Embryonic facial prominence (tissue), 1 donor: ENCODE results near the gene VTI1A.
"Not testable (repeated sequence)": the region's sequence is repeated elsewhere in the genome, so short reads cannot be mapped to it uniquely, and the experiment has no call there.

Source experiments
- DNase-seq: peaks from one replicate; pipeline ENCODE4 v3.0.0-alpha.2; 2016; ENCODE audit errors: extremely low spot score

The VTI1A gene

DNA sequence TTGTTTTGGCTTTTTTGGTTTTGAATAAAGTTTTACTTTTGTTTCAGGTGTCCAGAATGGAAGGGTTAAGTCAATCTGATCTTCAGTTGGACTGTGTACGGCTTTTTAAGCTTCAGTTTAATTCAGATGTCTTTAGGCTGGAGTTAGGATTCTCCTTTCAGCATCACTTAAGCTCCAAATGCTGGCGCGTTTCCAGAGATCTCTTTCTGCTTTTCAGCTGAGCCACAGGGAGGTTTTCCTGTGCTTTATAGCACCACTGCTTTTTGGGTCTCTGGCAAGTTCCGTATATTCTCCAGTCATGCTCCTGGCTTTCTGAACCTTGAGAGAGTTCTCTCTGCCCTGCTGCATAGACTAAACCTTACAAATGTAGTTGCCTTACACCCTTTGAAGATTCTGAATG is 60.0 kb downstream of the VTI1A start:
- no peak for DNase-seq

DNA sequence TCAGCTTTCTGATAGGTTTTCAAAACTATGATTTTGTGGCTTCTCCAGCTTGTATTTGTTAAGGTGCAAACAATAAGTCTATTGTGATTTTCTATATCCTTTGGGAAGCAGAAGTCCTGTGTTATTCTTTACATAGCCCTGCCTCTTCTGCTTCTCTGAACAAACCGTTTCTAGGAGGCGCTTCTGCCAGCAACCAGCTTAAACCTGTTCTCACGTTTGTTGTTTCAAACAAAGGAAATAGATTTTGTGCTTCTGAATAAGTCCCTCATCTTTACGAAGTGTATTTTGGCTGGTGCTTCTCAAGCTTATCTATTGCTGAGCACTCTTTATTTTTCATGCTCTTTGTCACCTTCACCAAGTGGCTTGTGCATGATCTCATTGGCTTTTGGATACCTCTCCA is 61.0 kb downstream of the VTI1A start:
- no peak for DNase-seq

DNA sequence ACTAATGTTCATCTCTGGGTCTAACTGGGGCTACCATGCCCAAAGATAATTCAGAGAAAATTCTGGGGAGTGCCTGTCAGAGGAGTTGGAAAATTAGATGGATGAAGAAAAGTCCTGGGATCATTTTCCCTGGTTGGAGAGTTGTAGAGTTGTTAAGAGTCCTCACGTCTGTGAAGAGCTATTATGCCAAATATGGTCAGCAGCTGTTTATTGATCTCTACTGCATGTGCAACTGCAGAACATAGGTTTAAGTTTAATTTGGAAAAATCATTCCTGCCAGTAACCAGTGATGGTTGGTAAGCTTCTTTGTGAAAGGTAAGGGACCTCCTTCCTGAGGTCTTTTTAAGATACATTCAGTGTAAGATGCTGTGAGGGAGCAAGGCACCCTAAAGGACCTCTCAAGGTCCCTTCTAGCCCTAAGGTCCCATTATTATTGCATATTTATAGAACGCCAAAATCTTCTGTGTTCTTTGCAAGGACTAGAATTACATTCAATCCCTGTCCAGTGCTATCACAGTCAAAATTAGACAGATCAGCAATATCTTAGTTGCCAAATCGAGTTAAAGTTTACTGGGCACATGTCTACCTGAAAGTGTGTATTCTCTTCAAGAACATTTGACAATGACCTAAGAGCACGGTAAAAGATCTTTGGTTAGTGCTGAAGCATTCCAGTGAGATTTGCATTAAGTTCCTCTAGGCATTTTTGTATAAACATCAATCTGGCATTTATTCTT is 62.7 kb downstream of the VTI1A start:
- no peak for DNase-seq

DNA sequence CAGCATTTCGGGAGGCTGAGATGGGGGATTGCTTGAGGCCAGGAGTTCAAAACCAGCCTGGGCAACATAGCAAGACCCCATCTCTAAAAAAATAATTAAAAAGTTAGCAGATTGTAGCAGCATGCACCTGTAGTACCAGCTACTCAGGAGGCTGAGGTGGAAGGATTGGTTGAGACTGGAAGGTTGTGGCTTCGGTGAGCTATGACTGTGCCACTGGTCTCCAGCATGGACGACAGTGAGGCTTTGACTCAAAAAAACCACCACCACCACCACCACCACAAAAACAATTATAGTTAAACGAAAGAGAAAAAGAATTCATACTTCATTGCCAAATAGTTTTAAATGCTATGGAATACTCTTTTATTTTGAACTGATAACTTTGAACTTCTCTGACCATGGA is 63.4 kb downstream of the VTI1A start:
- DNase-seq: no peak

DNA sequence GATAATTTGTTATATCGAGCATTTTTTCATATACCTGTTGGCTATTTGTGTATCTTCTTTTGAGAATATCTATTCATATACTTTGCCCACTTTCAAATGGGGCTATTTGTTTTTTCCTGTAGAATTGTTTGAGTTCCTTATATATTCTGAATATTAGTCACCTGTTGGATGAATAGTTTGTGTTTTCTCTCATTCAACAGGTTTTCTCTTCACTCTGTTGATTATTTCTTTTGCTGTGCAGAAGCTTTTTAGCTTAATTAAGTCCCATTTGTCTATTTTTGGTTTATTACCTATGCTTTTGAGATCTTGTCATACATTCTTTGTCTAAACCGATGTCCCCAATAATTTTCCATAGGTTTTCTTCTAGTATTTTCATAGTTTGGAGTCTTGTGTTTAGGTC is 65.3 kb downstream of the VTI1A start:
- DNase-seq: no peak

DNA sequence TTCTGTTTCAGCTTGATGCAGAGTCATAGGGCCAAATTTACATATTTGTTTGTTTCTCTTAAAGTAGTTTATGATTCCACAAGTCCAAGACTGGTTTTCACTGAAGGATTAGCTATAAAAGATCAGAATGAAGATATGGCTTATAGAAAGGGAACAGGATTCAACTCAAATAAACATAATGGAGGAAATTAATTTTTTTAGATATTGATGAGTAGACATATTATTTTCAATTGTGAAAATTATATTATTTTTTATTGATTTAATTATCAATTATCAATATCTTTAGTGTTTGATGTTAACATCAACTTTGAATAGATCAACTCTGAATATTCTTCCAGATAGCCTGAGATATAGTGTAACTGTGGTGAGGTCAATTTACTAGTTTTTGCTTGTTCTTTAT is 68.1 kb downstream of the VTI1A start:
- DNase-seq: no peak

DNA sequence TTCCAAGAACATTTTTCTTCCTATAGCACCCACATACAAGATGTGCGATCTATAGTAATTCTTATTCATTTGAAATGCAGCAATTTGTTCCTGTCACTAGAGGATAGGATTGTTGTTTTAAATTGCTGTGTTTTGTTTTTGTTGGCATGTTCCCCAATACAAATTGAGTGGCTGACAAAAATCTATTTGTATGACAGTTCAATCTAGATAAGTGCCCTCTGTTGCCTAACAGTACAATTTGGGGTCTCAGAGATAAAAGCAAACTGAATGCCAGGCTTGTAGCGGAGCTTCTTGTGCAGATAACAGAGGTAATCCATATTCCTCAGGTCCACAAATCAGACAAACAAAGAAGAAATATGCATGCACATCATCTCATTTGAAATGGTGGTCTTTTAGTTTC is 68.8 kb downstream of the VTI1A start:
- no peak for DNase-seq

DNA sequence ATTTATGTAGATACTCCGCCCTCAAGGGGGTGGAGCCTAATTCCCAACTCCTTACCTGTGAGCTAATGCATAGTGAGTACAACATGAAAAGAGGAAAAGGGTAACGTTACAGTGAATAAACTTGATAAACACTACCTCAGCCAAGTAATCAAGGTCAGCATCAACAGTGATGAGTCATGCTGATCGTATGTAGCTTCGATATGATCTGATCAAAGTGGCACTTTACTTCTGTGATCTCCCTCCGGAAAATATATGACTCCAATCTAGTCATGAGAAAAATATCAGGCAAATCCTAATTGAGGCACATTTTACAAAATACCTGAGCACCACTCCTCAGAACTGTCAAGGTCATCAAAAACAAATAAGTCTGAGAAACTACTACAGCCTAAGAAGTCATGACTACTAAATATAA is 70.4 kb downstream of the VTI1A start:
- no peak for DNase-seq

DNA sequence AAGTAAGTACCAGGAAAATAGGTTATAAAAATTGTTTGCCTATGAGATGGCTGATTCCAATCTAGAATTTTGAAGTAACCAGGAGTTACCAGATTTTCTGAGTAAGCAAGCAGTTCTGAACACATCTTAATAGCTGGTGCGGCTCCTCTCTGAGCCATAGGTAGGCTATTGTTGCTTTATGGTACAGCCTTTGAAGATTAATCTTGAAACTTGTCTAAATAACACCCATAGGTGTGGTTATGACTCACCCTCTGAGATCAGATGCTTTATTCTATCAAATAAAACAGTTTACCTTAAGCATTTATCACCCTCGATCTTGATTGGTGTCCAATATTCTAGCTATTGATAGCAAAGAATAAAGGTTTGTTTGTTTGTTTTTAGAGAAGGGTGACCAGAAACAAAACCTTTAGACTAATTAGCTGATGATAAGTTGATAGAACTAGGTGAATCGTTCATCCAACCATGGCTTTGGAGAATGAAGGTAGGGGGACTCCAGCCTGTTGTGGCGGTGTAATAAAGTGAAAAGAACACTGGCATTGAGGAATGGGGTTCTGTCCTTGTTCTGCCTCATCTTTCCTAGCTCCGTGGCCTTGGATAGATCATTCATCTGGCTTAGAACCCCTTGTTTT is 72.2 kb downstream of the VTI1A start:
- no peak for DNase-seq

DNA sequence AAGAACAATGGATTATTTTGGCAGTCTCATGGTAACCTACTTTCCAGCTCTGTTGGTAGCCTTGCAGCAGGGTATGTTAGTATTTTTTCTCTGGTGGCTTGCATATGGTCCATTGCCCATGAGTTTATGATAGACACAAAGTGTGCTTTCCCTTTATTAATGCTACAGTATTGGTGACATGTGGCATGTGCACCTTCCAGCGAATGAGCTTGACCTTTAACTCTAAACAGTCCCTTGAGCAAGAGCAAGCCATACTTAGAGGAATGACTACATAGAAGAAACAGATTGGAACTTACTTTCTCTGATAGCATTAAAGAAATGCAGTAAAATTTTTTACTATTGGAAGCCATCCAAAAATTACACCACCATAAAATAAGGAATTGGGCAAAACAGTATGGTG is 73.9 kb downstream of the VTI1A start:
- DNase-seq: no peak

DNA sequence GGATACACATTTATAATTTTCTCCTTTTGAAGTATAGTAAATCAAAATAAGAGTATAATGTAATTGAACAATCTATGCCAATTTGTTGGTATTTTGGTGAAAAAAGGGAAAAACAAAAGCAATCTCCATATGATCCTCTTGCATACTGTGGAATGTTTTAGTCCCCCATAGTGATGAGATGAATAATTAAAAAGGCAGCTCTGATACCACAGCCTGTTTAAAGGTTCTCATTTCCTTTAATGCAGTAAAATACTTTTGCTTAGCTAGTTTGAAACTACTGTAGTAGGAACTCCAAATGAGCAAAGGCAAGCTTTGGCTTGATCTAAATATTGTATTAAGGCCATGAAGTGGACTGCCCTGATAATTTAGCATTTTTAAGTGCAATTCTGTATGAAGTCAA is 77.6 kb downstream of the VTI1A start:
- no peak for DNase-seq

DNA sequence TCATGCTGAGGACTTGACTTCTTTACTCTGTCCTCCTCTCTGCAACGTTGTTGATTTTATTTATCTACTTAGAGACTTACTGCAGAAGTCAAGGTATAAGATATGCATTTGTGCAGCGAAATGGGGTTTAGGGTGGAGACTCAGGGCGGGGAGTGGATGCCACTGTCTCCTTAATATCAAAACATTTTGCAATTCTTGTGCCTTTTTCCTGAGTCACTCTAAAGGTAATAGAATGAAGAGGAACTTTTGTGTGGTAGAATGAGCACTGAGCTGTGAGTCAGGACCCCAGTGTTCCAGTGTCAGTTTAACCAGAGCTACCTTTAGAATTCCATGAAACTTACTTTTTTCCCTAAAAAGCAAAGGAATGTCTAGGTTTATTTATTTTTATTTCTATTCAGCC is 78.2 kb downstream of the VTI1A start:
- no peak for DNase-seq

DNA sequence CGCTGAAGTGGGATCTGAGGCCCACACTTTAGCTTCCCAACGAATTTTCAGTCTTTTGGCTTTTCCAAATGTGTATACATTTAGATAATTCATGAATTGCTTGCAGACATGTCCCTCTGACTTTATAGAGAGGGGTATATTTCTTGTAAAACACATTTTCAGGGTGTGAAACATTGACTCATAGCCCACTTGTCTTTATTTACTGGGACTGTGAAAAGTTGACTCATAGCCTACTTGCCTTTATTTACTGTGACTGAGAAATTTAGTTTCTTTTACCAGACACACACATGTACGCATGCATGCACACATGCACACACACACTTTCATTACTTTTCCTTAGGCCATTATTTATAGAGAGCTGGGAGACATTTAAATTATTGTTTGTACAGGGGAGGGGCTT is 79.1 kb downstream of the VTI1A start:
- DNase-seq: no peak

DNA sequence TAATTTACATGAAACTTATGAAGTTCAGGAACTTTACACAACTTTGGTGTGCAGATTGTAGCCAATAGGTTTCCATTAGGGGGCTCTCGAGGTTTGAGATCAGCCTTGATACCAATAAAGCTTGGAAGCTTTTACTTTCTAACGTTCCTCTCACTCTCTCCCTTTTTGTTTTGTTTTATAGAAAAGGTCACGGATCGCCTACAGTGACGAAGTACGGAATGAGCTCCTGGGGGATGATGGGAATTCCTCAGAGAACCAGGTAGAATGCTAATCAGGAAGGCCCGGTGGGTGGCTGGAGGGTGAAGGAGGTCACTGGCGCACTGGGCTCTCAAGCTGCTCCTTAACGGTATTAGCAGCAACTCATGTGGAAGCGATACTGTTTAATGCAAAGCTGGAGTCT is 79.9 kb downstream of the VTI1A start:
- DNase-seq: no peak

DNA sequence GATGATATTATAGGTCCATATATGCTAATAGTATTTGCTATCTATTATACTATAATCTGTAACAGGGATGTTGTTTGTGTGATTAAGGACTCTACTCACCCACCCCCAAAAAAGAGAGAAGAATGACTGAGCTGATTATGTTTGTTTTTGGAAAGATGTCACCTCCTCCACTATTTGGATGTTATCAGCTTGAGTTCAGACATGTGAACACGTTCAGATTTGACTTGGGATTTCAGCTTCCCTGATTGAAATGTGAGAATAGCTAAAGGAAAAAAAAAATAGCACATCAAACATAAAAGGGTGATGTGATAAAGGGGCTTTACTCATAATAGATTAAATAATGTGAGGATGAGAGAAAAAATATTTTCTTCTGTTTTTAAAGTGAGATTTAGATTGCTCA is 81.2 kb downstream of the VTI1A start:
- no peak for DNase-seq

DNA sequence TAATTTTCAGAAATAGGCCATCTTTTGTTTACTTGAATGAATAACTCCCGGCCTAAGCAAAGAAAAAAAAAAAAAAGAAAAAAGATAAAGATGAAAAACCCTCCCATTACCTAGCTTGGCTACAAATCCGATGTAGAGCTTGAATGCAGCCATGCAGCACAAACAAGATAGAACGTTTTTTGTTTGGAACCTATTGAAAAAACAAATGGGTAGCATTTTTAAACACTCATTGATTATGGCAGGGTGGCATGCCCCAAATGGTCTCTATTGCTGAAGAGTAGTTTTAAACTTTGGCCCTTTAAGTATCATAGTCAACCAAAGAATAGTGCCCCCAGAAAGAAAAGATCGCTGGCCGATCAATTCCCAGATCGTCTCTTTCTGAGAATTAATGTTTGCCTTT is 84.4 kb downstream of the VTI1A start:
- DNase-seq: no peak

DNA sequence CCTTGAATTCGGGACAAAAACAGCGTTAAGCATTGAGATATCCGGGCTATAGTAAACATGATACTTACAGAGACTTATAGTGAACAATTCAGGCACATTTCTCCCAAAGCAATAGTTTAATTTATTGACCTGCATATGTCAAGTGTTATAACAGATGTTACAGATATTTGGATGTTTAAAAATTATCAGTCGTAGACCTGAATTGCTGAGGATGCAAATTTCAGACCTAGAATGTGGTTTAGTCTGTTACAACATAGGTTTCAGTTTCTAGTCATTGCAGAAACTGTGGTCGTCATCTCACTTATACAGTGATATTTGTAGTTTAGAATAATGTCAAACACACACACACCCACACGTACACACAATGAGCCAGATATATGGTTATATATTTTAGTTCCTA is 85.2 kb downstream of the VTI1A start:
- DNase-seq: no peak

DNA sequence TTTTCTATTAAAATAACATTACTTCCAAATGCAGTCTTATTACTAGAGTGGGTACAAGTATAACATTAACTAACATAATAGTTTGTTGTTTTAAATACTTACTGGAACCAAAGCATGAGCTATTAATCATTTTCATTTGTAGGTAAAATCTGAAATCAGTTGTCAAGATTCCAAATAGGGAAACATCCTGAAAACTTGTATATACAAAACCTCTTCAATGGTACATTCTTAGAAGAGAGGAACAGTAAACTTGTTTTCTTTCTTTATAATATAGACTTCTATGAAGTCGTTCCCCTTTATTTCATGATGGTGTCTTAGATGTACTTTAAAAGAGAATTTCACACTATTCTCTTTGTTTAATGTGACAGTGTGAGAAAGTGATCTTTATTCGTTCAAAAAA is 85.9 kb downstream of the VTI1A start:
- no peak for DNase-seq

DNA sequence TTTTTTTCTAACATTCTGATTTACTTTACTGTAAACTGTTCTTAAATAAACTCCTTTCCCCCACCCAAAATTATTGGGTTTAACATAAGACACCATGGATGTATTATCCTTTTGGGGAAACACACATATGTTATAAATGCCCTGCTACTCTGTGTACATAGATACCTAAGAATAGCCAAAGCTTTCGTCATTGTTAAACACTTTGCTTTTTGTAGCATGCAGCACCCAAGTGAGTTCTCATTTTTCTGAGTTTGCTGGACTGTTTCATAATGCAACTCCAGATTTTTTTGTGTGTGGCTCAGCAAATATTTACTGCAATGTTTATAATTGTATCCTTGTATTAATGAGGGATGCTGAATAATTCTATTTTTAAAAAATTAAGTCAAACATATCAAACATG is 86.9 kb downstream of the VTI1A start:
- DNase-seq: no peak

DNA sequence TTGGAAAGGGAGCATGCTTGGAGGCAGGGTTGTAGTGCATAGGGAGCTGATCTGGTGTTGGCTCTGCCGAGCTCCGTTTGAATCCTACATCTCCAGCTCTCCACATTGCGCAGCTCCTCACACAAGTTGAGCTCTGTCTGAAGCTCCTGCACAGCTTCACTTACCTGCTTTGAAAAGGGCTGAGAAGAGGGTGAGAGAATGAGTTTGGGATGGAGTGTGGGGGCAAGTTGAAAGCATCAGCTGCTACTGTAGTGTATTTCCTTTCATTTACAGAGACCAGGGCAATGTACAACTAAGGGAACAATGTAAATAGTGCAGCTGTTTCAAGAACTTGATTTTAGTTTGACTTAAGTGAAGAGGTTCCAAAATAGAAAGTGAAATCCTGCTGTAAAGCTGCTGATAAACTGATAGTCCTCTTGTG is 88.5 kb downstream of the VTI1A start:
- no peak for DNase-seq

DNA sequence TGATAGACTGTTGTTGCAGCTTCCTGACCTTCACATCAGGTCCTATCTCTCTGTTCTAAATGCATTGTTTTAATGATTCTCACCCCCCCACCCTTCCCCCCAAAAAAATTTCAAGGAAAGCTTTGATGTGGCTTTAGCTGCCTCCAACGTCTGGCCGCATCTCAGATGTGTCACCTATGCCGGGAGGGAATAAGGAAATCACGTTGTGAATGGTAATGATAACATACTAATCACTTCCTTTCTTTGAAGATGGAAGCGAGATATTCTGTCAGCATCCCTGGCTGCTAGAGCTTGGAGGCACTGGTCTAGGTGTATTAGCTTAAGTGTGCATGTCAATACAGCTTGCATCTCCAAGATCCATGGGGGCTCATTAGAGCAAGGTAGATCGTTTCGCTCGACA is 89.6 kb downstream of the VTI1A start:
- DNase-seq: no peak

DNA sequence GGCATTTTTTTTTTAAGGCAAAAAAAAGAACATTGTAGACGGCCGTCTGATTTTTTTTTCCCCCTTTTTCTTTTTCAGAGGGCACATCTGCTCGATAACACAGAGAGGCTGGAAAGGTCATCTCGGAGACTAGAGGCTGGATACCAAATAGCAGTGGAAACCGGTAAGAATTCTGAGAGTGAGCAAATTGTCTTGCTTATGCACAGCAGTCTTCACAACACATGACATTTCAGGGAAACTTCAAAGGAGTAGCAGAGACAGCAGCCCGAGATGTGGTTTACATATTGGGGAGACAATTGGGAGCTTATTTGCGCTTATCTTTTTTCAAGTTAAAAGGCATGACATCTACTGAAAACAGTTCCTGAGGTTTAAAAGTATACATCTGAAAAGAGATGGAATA is 91.2 kb downstream of the VTI1A start:
- DNase-seq: no peak

DNA sequence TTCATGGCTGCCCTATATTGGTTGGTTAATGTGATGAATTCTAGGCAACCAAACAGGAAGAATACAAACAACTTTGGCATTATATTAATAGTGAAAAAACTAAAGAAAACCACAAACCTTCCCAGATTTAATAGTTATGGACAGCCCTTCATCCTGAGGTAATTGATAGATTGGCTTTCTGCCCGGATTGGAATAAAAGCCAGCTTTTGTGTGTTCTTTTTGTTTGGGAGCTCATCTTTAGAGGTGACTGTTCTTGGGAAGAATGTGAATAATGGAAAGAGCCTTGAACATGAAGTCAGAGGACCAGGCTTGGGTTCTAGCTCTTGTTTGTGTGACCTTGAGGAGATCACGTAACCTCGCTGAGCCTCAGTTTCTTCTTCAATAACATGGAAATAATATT is 92.3 kb downstream of the VTI1A start:
- no peak for DNase-seq

DNA sequence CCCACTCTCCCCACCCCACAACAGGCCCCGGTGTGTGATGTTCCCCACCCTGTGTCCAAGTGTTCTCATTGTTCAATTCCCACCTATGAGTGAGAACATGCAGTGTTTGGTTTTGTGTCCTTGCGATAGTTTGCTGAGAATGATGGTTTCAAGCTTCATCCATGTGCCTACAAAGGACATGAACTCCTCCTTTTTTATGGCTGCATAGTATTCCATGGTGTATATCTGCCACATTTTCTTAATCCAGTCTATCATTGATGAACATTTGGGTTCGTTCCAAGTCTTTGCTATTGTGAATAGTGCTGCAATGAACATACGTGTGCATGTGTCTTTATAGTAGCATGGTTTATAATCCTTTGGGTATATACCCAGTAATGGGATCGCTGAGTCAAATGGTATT is 95.8 kb downstream of the VTI1A start:
- DNase-seq: not testable (repeated sequence)
